Endothelial cell (in vitro differentiated cells): ENCODE results near the gene RIMBP2. TPM values are rescaled to one million over a fixed set of nuclear protein-coding genes. Genes with fewer than 3 reads are reported as not detected.

Experiments used
- DNase-seq: peaks from one replicate; pipeline ENCODE4 v3.0.0; 2021; ENCODE audit warnings: low spot score
- H3K27ac Mint-ChIP-seq: one replicate; pipeline ENCODE4 v1.8.0; 2021; ENCODE audit warnings: mixed read lengths, inconsistent platforms; ENCODE audit not compliant: unreplicated experiment
- H3K27me3 Mint-ChIP-seq: one replicate; pipeline ENCODE4 v1.8.0; 2021; ENCODE audit warnings: mild to moderate bottlenecking, moderate library complexity, mixed read lengths, inconsistent platforms; ENCODE audit not compliant: unreplicated experiment
- H3K36me3 Mint-ChIP-seq: one replicate; pipeline ENCODE4 v1.8.0; 2021; ENCODE audit warnings: mild to moderate bottlenecking, low read depth, mixed read lengths, inconsistent platforms; ENCODE audit not compliant: unreplicated experiment
- H3K4me1 Mint-ChIP-seq: one replicate; pipeline ENCODE4 v1.8.0; 2021; ENCODE audit warnings: mild to moderate bottlenecking, mixed read lengths, inconsistent platforms; ENCODE audit not compliant: unreplicated experiment
- H3K4me3 Mint-ChIP-seq: one replicate; pipeline ENCODE4 v1.8.0; 2021; ENCODE audit warnings: mild to moderate bottlenecking, mixed read lengths, inconsistent platforms; ENCODE audit not compliant: unreplicated experiment
- H3K9me3 Mint-ChIP-seq: one replicate; pipeline ENCODE4 v1.8.0; 2021; ENCODE audit warnings: mixed read lengths, inconsistent platforms; ENCODE audit not compliant: unreplicated experiment
- CTCF ChIP-seq: fragments of 200-600 bp; sonication (generic); IDR thresholded peaks from one replicate; pipeline ENCODE4 v1.5.0; 2021; ENCODE audit warnings: antibody characterized with exemption; ENCODE audit not compliant: unreplicated experiment
- total RNA-seq: library from RNA; stranded (reverse); fragmentation: NEBNext Ultra II Directional; extraction: Animal tissue kit (Norgen Biotek cat#: 25700); gene quantifications from one replicate; pipeline ENCODE4 v1.2.1, GENCODE V29; 2021; ENCODE audit not compliant: unreplicated experiment

The RIMBP2 gene
- total RNA-seq, 1 donor from 2014 or later = 1.4 TPM

- H3K9me3 Mint-ChIP-seq = peaks cover 57% of the 10 kb centered on the region
- H3K4me1 Mint-ChIP-seq = no peaks in the 10 kb centered on the region
- DNase-seq = no peak
- peaks cover 3% of the 10 kb centered on the region for H3K36me3 Mint-ChIP-seq
- TF ChIP-seq CTCF = no peak
- H3K4me3 Mint-ChIP-seq = no peak overlapping the region
- H3K27me3 Mint-ChIP-seq = peaks cover 2% of the 10 kb centered on the region
- no peak overlapping the region for H3K27ac Mint-ChIP-seq
These were observed 351.5 kb downstream of the RIMBP2 start for GRCh38 chr12:130364578-130364977.

GRCh38 chr12:130362060-130362459, 354.0 kb downstream of the RIMBP2 start:
- Mint-ChIP-seq H3K4me1 (no peaks in the 10 kb centered on the region), H3K4me3 (no peak overlapping the region), H3K36me3 (peaks cover 3% of the 10 kb centered on the region), H3K27me3 (no peaks in the 10 kb centered on the region), H3K9me3 (peaks cover 48% of the 10 kb centered on the region), H3K27ac (no peak overlapping the region)
- no peak for DNase-seq
- no peak for TF ChIP-seq CTCF

- Mint-ChIP-seq H3K27ac (no peak overlapping the region), H3K9me3 (peaks cover 30% of the 10 kb centered on the region), H3K4me3 (no peak overlapping the region), H3K36me3 (peaks cover 3% of the 10 kb centered on the region), H3K27me3 (peaks cover 2% of the 10 kb centered on the region), H3K4me1 (no peaks in the 10 kb centered on the region)
- no peak for TF ChIP-seq CTCF
- no peak for DNase-seq
These were observed 358.3 kb downstream of the RIMBP2 start for GRCh38 chr12:130357729-130358330.

GRCh38 chr12:130357241-130357640, 358.9 kb downstream of the RIMBP2 start:
- Mint-ChIP-seq H3K4me3 (no peak overlapping the region), H3K27ac (no peak overlapping the region), H3K36me3 (peaks cover 6% of the 10 kb centered on the region), H3K27me3 (peaks cover 2% of the 10 kb centered on the region), H3K9me3 (peaks cover 31% of the 10 kb centered on the region), H3K4me1 (no peaks in the 10 kb centered on the region)
- no peak for TF ChIP-seq CTCF
- no peak for DNase-seq

DNA sequence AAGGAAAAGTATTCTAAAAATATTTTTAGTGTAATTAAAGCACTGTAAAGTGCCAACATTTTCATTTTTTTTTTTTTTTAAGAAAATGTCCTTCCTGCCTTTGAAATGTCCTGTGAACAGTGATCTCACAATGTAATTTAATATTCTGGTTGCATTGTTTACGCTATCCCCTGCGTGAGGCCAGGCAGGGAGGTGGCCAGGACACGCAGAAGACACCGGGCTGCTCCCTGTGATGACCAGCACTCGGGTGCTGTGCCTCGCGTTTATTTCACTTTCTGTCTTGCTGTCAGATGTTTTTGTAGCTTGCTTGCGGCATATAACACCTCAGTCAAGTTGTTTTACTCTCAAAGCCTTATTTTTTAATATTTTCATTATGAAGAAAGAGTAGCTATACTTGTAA, 359.9 kb downstream of the RIMBP2 start:
- Mint-ChIP-seq H3K4me3 (no peak overlapping the region), H3K9me3 (peaks cover 41% of the 10 kb centered on the region), H3K27me3 (peaks cover 2% of the 10 kb centered on the region), H3K27ac (no peak overlapping the region), H3K36me3 (peaks cover 14% of the 10 kb centered on the region), H3K4me1 (no peaks in the 10 kb centered on the region)
- DNase-seq = no peak
- no peak for TF ChIP-seq CTCF
